IMR-90 (cell line): ENCODE measurements around the gene SLC44A5. TPM values are rescaled to one million over a fixed set of nuclear protein-coding genes. Genes with fewer than 3 reads are reported as not detected.
"Not testable (repeated sequence)": the region's sequence is repeated elsewhere in the genome, so short reads cannot be mapped to it uniquely, and the experiment has no call there.

Experiments
- ATAC-seq: fragments of 200-7000 bp; cut with Tn5 transposase; 2 replicates; pipeline ENCODE4 v1.9.1; 2020; ENCODE audit warnings: low read depth, mild to moderate bottlenecking, moderate library complexity
- BruUV-seq: library from RNA; stranded (reverse); fragments of 400-500 nt; replicated peaks from 2 replicates; lab custom pipeline; 2021; lab: Mats Ljungman, UMichigan
- CTCF ChIA-PET: fragments of 300-600 bp; formaldehyde crosslinking; extraction: SDS; loops from one replicate; lab custom pipeline; 2021; ENCODE audit warnings: antibody characterized with exemption; lab: Yijun Ruan, JAX
- POLR2A ChIA-PET: fragments of 300-600 bp; sonication (Branson Sonifier 250); formaldehyde crosslinking; loops from one replicate; lab custom pipeline; 2022; ENCODE audit warnings: antibody characterized with exemption; ENCODE audit not compliant: unreplicated experiment; lab: Charles Lee
- DNase-seq: peaks from one replicate; pipeline ENCODE4 v3.0.0; 2013
- H2AFZ ChIP-seq: replicated peaks from 2 replicates; pipeline ENCODE3; 2013; ENCODE audit warnings: low read length, mild to moderate bottlenecking; ENCODE audit not compliant: poor library complexity
- H2AK5ac ChIP-seq: 2 replicates; pipeline ENCODE4 v1.6.1; 2013; ENCODE audit warnings: low read depth, low read length, inconsistent platforms
- H2AK9ac ChIP-seq: replicated peaks from 2 replicates; pipeline ENCODE3; 2013; ENCODE audit warnings: mild to moderate bottlenecking, low read depth, low read length, moderate library complexity; ENCODE audit not compliant: poor library complexity
- H2BK120ac ChIP-seq: 2 replicates; pipeline ENCODE4 v1.6.1; 2013; ENCODE audit warnings: low read depth, low read length, inconsistent platforms
- H2BK15ac ChIP-seq: 3 replicates; pipeline ENCODE4 v1.6.1; 2013; ENCODE audit warnings: low read depth, low read length, inconsistent platforms
- H2BK20ac ChIP-seq: 2 replicates; pipeline ENCODE4 v1.6.1; 2013; ENCODE audit warnings: low read depth, mild to moderate bottlenecking, inconsistent platforms, low read length, moderate library complexity
- H2BK5ac ChIP-seq: 2 replicates; pipeline ENCODE4 v1.6.1; 2013; ENCODE audit warnings: mild to moderate bottlenecking, low read depth, low read length, inconsistent platforms; ENCODE audit not compliant: poor library complexity, severe bottlenecking
- H3K14ac ChIP-seq: replicated peaks from 2 replicates; pipeline ENCODE4 v1.6.1; 2013; ENCODE audit warnings: low read depth, low read length, inconsistent platforms
- H3K18ac ChIP-seq: 2 replicates; pipeline ENCODE4 v1.6.1; 2013; ENCODE audit warnings: low read depth, low read length, control low read depth
- H3K23ac ChIP-seq: 2 replicates; pipeline ENCODE4 v1.6.1; 2013; ENCODE audit warnings: low read depth, low read length, inconsistent platforms
- H3K27ac ChIP-seq: 2 replicates; pipeline ENCODE4 v1.5.1; 2013; ENCODE audit warnings: mild to moderate bottlenecking, control low read depth, low read length; ENCODE audit not compliant: insufficient read depth
- H3K27me3 ChIP-seq: 2 replicates; pipeline ENCODE4 v1.6.1; 2013; ENCODE audit warnings: low read length; ENCODE audit not compliant: control insufficient read depth, insufficient read depth
- H3K36me3 ChIP-seq: 2 replicates; pipeline ENCODE4 v1.6.1; 2013; ENCODE audit warnings: low read length, mixed read lengths; ENCODE audit not compliant: control insufficient read depth, insufficient read depth
- H3K4ac ChIP-seq: 2 replicates; pipeline ENCODE4 v1.6.1; 2013; ENCODE audit warnings: low read depth, low read length, inconsistent platforms
- H3K4me1 ChIP-seq: 2 replicates; pipeline ENCODE4 v1.6.1; 2013; ENCODE audit warnings: low read length, mixed read lengths; ENCODE audit not compliant: control insufficient read depth, insufficient read depth
- H3K4me2 ChIP-seq: 2 replicates; pipeline ENCODE4 v1.6.1; 2013; ENCODE audit warnings: low read depth, mild to moderate bottlenecking, control low read depth, low read length, moderate library complexity
- H3K4me3 ChIP-seq: 2 replicates; pipeline ENCODE4 v1.5.1; 2013; ENCODE audit warnings: low read depth, mild to moderate bottlenecking, control low read depth, low read length, moderate library complexity; ENCODE audit not compliant: insufficient read depth
- H3K56ac ChIP-seq: 2 replicates; pipeline ENCODE4 v1.6.1; 2013; ENCODE audit warnings: low read length, inconsistent platforms; ENCODE audit not compliant: insufficient read depth; ENCODE audit errors: extremely low read depth
- H3K79me1 ChIP-seq, 2 experiments: 2 replicates each; pipeline ENCODE4 v1.6.1; 2013; ENCODE audit warnings: low read length in 2 of 2, inconsistent platforms in 1 of 2, low read depth in 1 of 2
- H3K9ac ChIP-seq: 2 replicates; pipeline ENCODE4 v1.6.1; 2013; ENCODE audit warnings: low read depth, low read length, control low read depth
- H3K9me1 ChIP-seq: 2 replicates; pipeline ENCODE4 v1.6.1; 2013; ENCODE audit warnings: low read length, inconsistent platforms; ENCODE audit not compliant: insufficient read depth
- H3K9me3 ChIP-seq: 2 replicates; pipeline ENCODE4 v1.6.1; 2013; ENCODE audit warnings: low read length; ENCODE audit not compliant: control insufficient read depth, insufficient read depth
- H4K20me1 ChIP-seq: 2 replicates; pipeline ENCODE4 v1.6.1; 2013; ENCODE audit warnings: low read length, inconsistent platforms; ENCODE audit not compliant: insufficient read depth
- H4K5ac ChIP-seq: 2 replicates; pipeline ENCODE4 v1.6.1; 2013; ENCODE audit warnings: mild to moderate bottlenecking, low read depth, low read length, control low read depth
- H4K8ac ChIP-seq, 2 experiments: 2 replicates each; pipeline ENCODE4 v1.6.1; 2013; ENCODE audit warnings: low read depth in 2 of 2, low read length in 2 of 2, control low read depth in 1 of 2, inconsistent platforms in 1 of 2
- H4K91ac ChIP-seq: 2 replicates; pipeline ENCODE4 v1.6.1; 2013; ENCODE audit warnings: low read depth, low read length, inconsistent platforms; ENCODE audit not compliant: insufficient read depth
- BHLHE40 ChIP-seq: fragments of 150-350 bp; IDR thresholded peaks from 2 replicates; pipeline ENCODE4 v1.6.1; 2016; ENCODE audit warnings: mild to moderate bottlenecking, low read depth, low read length
- CHD1 ChIP-seq: IDR thresholded peaks from 2 replicates; pipeline ENCODE4 v1.6.1; 2012; ENCODE audit warnings: low read depth, low read length, improper control_type of control experiment
- MAFK ChIP-seq: IDR thresholded peaks from 2 replicates; pipeline ENCODE4 v1.6.1; 2012; ENCODE audit warnings: low read depth, low read length, improper control_type of control experiment
- POLR2A ChIP-seq: IDR thresholded peaks from 2 replicates; pipeline ENCODE4 v1.6.1; 2012; ENCODE audit warnings: mild to moderate bottlenecking, low read depth, low read length
- SMC3 ChIP-seq: fragments of 150-350 bp; IDR thresholded peaks from 2 replicates; pipeline ENCODE4 v1.6.1; 2016; ENCODE audit warnings: low read depth, mild to moderate bottlenecking, antibody characterized with exemption, low read length, moderate library complexity
- USF2 ChIP-seq: fragments of 150-350 bp; IDR thresholded peaks from 2 replicates; pipeline ENCODE4 v1.6.1; 2017; ENCODE audit warnings: mild to moderate bottlenecking, antibody characterized with exemption, low read length, low read depth
- WGBS, 2 experiments: methylation state at CpG; one replicate each; pipeline versions ENCODE4 v1.1.5 to v1.1.7; 2013; ENCODE audit warnings: missing lambda C conversion rate in 2 of 2; ENCODE audit not compliant: insufficient read length in 1 of 2; ENCODE audit errors: extremely low coverage in 2 of 2; 5-methylcytosine and 5-hydroxymethylcytosine counted together
- dilution Hi-C: fragments of 300-500 bp; cut with HindIII; formaldehyde crosslinking; loops from one replicate; pipeline ENCODE4 v1.14.3; 2018; ENCODE audit warnings: low sequenced_read_pairs; ENCODE audit not compliant: unreplicated experiment
- in situ Hi-C: fragments of 300-500 bp; cut with MboI; formaldehyde crosslinking; loops from 3 replicates; pipeline ENCODE4 v1.14.3; 2019; ENCODE audit warnings: low sequenced_read_pairs, inconsistent platforms, mixed read lengths
- intact Hi-C: fragments of 100-400 bp; cut with micrococcal nuclease; formaldehyde crosslinking; loops from 2 replicates; pipeline ENCODE4 v1.10.0; 2022
- polyA plus RNA-seq, 3 experiments: library from polyadenylated mRNA; depleted of rRNA; stranded (reverse); fragments of >200 nt; gene quantifications; 2 replicates each; pipeline ENCODE4 v1.2.3, GENCODE V29; 2012; ENCODE audit warnings: low replicate concordance in 1 of 3
- total RNA-seq: library from RNA; depleted of rRNA; stranded (reverse); fragments of >200 nt; gene quantifications from 2 replicates; pipeline ENCODE4 v1.2.3, GENCODE V29; 2012
- TF ChIP-seq, protein P1 (sequence below): conservative IDR thresholded peaks from 2 replicates; pipeline ENCODE4 v1.5.1; 2012; ENCODE audit warnings: mild to moderate bottlenecking, low read depth, low read length, improper control_type of control experiment

SLC44A5 gene
- total and polyA plus RNA-seq, 2 of the 4 experiments (the other 2 are of a cell fraction), result under 0.01 TPM; not detected in 1

GRCh38 chr1:75412616-75413015, 198.3 kb downstream of the SLC44A5 start:
- H2BK120ac ChIP-seq, result no peak overlapping the region
- no peak overlapping the region for H4K8ac ChIP-seq
- H2BK5ac ChIP-seq, result no peak overlapping the region
- H3K36me3 ChIP-seq, result no peaks in the 10 kb centered on the region
- H3K4me3 ChIP-seq, result no peak overlapping the region
- no peak overlapping the region for H3K56ac ChIP-seq
- H3K9ac ChIP-seq, result no peak overlapping the region
- no peak overlapping the region for H3K14ac ChIP-seq
- no peak overlapping the region for H2AK9ac ChIP-seq
- BruUV-seq, result no TSS peak
- ChIA-PET CTCF (no interaction called here), POLR2A (no interaction called here)
- no peak overlapping the region for H3K4ac ChIP-seq
- H4K20me1 ChIP-seq, result no peaks in the 10 kb centered on the region
- DNase-seq (no peak), ATAC-seq (no peak)
- H2AK5ac ChIP-seq, result no peak overlapping the region
- no peak overlapping the region for H3K18ac ChIP-seq
- H2BK20ac ChIP-seq, result no peak overlapping the region
- H3K27me3 ChIP-seq, result no peaks in the 10 kb centered on the region
- H2AFZ ChIP-seq, result no peak overlapping the region
- no peaks in the 10 kb centered on the region for H3K79me1 ChIP-seq
- in situ Hi-C loops (no loop called here), dilution Hi-C loops (no loop called here), intact Hi-C loops (no loop called here)
- H3K27ac ChIP-seq, result no peak overlapping the region
- H3K23ac ChIP-seq, result no peak overlapping the region
- H4K5ac ChIP-seq, result no peak overlapping the region
- TF ChIP-seq USF2 (no peak), POLR2A (no peak), MAFK (no peak), BHLHE40 (no peak), SMC3 (no peak), CHD1 (no peak)
- TF ChIP-seq, protein P1, sequence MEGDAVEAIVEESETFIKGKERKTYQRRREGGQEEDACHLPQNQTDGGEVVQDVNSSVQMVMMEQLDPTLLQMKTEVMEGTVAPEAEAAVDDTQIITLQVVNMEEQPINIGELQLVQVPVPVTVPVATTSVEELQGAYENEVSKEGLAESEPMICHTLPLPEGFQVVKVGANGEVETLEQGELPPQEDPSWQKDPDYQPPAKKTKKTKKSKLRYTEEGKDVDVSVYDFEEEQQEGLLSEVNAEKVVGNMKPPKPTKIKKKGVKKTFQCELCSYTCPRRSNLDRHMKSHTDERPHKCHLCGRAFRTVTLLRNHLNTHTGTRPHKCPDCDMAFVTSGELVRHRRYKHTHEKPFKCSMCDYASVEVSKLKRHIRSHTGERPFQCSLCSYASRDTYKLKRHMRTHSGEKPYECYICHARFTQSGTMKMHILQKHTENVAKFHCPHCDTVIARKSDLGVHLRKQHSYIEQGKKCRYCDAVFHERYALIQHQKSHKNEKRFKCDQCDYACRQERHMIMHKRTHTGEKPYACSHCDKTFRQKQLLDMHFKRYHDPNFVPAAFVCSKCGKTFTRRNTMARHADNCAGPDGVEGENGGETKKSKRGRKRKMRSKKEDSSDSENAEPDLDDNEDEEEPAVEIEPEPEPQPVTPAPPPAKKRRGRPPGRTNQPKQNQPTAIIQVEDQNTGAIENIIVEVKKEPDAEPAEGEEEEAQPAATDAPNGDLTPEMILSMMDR, result no peak
- no peaks in the 10 kb centered on the region for H3K4me1 ChIP-seq
- H3K9me1 ChIP-seq, result no peaks in the 10 kb centered on the region
- H4K91ac ChIP-seq, result no peak overlapping the region
- H3K9me3 ChIP-seq, result no peaks in the 10 kb centered on the region
- no CpG with 5 or more reads among the region's 3 CpGs for WGBS, 2 experiments
- H3K4me2 ChIP-seq, result no peak overlapping the region
- H2BK15ac ChIP-seq, result no peak overlapping the region

GRCh38 chr1:75404681-75405080, 206.2 kb downstream of the SLC44A5 start:
- WGBS, 2 experiments, result no CpG with 5 or more reads among the region's 1 CpG
- H4K91ac ChIP-seq, H3K27ac ChIP-seq, H3K9ac ChIP-seq, H3K4me1 ChIP-seq, H2BK15ac ChIP-seq, BruUV-seq, H3K36me3 ChIP-seq, CTCF ChIA-PET, in situ Hi-C loops, intact Hi-C loops, H3K14ac ChIP-seq, H3K56ac ChIP-seq, H4K5ac ChIP-seq, H2AK5ac ChIP-seq, H2BK20ac ChIP-seq, H3K4ac ChIP-seq, H4K20me1 ChIP-seq, H3K4me2 ChIP-seq, H4K8ac ChIP-seq, ATAC-seq, H2BK120ac ChIP-seq, H3K23ac ChIP-seq, H3K9me1 ChIP-seq, H2AK9ac ChIP-seq, H3K27me3 ChIP-seq, H3K79me1 ChIP-seq, DNase-seq, dilution Hi-C loops, POLR2A ChIA-PET, H2AFZ ChIP-seq, H3K4me3 ChIP-seq, H3K18ac ChIP-seq, H2BK5ac ChIP-seq: not testable (repeated sequence)
- H3K9me3 ChIP-seq, result peaks cover 12% of the 10 kb centered on the region
